ENCODE measurements around the gene NKIRAS2.
"Not testable (repeated sequence)": the region's sequence is repeated elsewhere in the genome, so short reads cannot be mapped to it uniquely, and the experiment has no call there.

NKIRAS2 gene

DNA sequence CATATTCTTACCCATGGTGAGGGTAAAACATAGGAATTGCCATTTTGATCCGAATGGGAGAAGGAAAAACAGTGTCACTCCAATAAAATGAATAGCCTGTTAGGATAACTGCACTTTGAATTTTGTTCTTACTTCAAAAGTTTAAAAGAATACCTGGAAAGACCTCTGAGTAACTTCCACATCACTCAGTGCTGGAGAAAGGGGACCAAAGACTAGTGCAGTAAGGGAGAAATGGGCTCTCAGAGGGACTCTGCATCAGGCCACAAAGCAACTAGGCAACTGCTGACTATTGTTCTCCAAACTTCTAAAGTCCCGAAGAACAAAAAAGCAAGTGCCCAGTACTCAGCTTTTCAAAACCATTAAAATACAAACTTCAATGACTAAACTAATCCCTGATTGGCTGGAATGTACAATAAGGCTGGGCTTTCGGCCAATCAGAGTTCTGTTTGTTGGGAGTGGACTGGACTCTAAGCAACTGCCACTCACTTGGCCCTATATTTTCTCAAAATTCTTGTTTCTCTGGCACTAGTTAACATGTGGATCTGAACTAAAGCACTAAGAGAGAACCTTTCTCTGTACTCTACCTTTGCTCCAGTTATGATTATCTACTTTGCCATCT lies 8.9 kb upstream of the NKIRAS2 start:
- FAIRE-seq (no peak), DNase-seq (ENCODE audit: insufficient read length, low spot score) (peak; percentile 51)
- TF ChIP-seq POLR2A (IDR thresholded peaks at IDR 0.05; ENCODE audit: low read depth, low read length): no peak

DNA sequence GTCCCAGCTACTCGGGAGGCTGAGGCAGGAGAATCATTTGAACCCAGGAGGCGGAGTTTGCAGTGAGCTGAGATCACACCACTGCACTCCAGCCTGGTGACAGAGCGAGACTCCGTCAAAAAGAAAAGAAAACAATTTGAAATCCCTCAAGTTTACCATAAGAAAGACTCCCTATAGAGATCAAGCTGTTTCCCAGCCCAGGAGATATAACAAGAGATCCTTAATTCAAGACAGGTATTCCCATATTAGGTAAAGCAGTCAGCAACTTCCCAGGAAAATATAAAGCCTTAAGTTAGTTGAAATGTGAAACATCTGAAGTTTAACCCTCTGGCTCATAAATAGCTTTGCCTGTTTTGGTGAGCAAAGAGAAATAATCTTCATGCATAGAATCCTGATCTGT lies 7.5 kb upstream of the NKIRAS2 start:
- not testable (repeated sequence) for DNase-seq (ENCODE audit: insufficient read length, low spot score); FAIRE-seq

DNA sequence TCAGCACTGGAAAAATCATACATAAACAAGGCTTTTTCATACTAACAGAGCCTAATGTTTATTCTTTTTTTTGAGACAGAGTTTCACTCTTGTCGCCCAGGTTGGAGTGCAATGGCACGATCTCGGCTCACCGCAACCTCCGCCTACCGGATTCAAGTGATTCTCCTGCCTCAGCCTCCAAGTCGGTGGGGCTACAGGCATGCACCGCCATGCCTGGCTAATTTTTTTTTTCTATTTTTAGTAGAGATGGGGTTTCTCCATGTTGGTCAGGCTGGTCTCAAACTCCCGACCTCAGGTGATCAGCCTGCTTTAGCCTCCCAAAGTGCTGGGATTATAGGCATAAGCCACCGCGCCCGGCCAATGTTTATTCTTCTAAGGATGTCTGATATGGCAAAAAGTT lies 6.2 kb upstream of the NKIRAS2 start:
- not testable (repeated sequence) for DNase-seq (ENCODE audit: insufficient read length, low spot score); FAIRE-seq

DNA sequence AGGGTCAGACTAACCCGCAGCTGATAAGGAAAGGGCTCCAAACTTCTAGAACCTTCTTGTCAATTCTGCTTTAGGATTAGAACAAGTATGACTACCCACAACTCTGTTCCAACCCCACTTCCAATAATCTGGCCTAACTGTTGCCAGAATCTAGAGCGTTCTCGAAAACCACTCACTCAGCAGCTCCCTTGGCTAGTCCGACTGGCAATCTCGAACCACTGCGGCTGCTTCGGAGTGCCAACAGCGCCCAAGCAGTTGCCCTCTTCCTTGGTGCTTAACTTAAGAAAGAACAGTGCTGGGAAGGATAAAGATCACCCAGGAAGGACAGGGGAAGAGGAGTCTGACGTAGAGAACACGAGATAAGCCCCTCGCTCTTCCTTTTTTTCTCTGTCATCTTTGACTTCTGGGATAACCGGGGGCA lies 3.5 kb upstream of the NKIRAS2 start:
- FAIRE-seq (no peak), DNase-seq (ENCODE audit: insufficient read length, low spot score) (no peak)
- no peak for TF ChIP-seq POLR2A (IDR thresholded peaks at IDR 0.05; ENCODE audit: low read depth, low read length)

DNA sequence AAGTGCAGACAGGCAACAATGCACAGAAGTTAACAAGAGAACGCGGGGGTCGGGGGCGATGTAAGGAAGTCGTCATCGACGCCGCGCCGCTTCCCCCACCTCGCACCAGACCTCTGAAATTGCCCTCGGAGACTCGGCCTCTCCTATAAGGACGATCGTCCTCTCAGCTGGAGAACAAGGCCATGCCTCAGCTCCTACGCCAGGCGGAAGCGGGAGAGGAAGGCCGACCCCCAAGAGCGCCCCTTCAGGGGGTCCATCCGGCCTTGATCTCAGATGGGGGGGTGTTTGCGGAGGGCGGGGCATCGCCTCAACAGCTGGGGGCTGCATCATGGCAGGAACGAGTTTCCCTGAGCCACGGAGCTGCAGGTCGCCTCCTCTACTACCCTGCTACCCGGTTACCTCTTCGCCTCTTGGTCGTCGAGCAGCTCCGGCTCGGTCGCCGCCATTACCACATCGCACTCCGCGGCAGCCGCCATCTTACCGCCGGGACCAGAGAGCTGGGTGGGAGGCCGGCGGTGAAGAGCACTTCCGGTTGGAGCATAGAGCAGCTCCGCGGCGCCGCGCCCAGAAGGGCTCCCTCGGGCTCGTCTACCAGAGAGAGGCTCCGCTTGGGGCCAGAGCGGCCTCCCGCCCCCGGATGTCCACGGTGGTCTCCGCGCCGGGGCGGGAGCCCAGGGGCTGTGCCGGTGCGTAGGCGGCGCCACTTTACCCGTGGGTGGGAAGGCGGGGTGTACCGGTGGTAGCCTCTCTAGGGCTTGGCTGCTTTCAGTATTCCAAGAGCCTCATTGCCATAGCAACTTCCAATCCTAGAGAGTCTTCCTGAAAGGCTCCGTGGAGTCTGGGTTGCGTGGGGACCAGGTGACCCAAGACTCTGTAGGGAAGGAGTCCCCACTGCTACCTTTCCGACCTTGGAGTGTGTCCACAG lies 2.7 kb upstream of the NKIRAS2 start, which contains the start of gene DNAJC7:
DNAJC7 (minus strand) TSS at position 499 of the 925 bp plus-strand sequence; CDS start at position 476, 23 bp downstream.
- DNase-seq (ENCODE audit: insufficient read length, low spot score) (peak; percentile 79), FAIRE-seq (no peak)

DNA sequence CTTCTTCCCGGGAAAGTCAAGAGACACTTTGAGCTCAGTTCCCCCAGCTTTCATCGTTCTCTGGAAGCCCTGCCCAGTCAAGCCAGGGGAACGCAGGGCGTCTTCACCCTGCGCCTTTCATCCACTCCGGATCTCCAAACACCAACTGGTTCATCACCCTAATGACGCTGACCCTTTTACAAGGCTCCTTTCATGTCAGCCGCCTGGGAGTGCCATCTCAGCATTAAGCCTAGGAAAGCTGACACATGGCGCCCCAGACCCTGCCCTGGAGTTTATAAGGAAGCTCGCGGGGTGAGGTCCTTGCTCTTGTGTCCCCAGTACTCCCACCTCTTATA lies 2.1 kb upstream of the NKIRAS2 start:
- no peak for DNase-seq (ENCODE audit: insufficient read length, low spot score)
- no peak for FAIRE-seq

More for the DNA sequence above, 2.7 kb upstream of the NKIRAS2 start, which contains the start of gene DNAJC7:
- peak; percentile 79 for TF ChIP-seq POLR2A (IDR thresholded peaks at IDR 0.05; ENCODE audit: low read depth, low read length)

DNA sequence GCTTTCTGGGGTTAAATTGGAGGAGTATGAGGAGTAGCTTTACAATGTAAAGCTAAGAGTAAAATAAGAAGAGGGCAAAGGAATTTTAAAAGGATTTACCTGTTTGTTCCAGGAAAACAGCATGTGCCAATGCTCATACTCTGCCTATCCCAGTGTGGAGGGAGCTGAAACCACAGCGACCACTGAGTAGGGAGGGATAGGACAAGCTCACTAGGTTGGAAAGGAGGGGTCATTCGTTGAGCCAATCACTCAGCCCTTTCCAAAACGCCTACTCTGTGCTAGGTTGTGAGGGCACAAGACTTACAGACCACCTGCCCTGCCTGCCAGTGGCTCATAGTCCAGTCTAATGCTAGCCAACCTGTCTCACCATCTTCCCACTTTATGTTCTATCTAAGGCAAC lies 1.6 kb upstream of the NKIRAS2 start:
- DNase-seq (ENCODE audit: insufficient read length, low spot score): no peak

More for the DNA sequence above, 2.1 kb upstream of the NKIRAS2 start:
- no peak for TF ChIP-seq POLR2A (IDR thresholded peaks at IDR 0.05; ENCODE audit: low read depth, low read length)

DNA sequence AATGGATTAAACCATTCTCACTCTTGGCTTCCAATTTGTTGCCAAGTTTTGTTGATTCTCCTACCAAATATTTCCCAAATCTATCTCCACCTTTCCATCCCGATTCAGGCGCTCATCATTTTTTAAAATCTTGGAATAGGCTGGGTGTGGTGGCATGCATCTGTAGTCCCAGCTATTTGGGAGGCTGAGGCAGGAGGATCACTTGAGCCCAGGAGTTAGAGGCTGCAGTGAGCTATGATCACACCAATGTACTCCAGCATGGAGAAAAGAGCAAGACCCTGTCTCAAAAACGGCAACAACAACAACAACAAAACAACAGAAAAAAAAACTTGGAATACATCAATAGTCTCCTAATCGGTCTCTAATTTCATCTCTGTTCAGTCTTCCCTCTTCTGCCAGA lies 902 bp upstream of the NKIRAS2 start:
- no peak for TF ChIP-seq POLR2A (IDR thresholded peaks at IDR 0.05; ENCODE audit: low read depth, low read length)
- FAIRE-seq (no peak), DNase-seq (ENCODE audit: insufficient read length, low spot score) (no peak)

More for the DNA sequence above, 1.6 kb upstream of the NKIRAS2 start:
- no peak for TF ChIP-seq POLR2A (IDR thresholded peaks at IDR 0.05; ENCODE audit: low read depth, low read length)
- FAIRE-seq: no peak

DNA sequence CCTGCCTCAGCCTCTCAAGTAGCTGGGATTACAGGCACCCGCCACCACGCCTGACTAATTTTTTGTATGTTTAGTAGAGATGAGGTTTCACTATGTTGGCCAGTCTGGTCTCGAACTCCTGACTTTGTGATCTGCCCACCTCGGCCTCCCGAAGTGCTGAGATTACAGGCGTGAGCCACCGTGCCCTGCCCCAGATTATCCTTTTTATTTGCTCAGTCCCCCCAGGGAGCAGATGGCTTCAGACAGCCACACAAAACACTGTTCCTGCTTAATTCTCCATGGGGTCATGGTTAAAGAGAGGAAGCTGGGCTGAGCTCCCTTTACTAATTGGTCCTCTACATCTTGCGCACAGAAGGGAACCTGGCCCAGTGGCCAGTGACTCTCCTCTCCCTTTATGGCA lies 955 bp downstream of the NKIRAS2 start:
- not testable (repeated sequence) for FAIRE-seq; DNase-seq (ENCODE audit: insufficient read length, low spot score)

DNA sequence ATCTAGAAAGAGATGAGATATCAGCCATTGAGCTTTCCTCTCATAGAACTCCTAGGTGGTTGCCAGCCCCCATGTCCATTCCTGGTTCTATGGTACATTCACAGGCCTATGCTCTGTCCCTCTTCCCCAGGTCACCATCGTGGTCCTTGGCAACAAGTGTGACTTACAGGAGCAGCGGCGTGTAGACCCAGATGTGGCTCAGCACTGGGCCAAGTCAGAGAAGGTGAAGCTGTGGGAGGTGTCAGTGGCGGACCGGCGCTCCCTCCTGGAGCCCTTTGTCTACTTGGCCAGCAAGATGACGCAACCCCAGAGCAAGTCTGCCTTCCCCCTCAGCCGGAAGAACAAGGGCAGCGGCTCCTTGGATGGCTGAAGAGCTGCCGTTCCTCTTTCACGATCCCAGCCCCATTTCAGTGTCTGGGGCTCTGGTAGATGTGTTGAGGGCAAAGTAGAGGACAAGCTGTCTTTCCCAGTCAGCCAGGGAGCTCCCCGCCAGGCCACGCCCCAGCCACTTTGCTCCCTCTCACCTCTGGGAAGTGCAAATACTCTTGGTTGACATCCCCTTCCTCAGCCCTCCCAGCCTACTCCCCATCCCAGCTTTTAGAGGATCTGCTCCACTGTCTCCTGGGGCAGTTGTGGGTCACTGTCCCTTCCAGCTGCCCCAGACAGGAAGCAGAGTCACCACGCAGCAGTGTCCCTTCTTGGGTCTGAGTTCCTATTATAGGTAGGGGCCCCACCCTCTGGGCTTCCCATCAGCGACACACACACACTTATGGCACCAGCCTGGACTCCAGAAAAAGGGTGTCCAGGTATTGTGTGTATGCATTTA lies 3.8 kb downstream of the NKIRAS2 start:
- TF ChIP-seq POLR2A (IDR thresholded peaks at IDR 0.05; ENCODE audit: low read depth, low read length): no peak
- DNase-seq (ENCODE audit: insufficient read length, low spot score) (no peak), FAIRE-seq (no peak)

DNA sequence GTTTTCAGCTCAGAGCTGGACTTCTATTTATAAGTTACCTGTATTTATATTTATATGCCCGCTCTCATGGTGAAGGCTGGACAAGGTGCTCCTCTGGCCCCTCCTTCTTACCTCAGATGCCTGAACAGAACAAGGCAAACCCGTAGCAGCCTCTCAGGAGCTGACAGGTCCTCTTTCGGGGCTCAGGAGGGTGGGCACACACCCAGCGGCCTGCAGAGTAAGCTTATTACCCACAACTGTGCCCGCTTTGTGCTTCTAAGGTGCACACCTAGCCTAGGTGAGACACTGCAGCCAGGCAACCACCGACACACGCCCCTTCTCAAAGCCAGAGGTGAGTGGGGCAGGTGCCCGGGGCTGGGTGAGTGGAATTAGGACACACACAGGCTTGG lies 5.3 kb downstream of the NKIRAS2 start:
- FAIRE-seq: no peak
- TF ChIP-seq POLR2A (IDR thresholded peaks at IDR 0.05; ENCODE audit: low read depth, low read length): no peak
- no peak for DNase-seq (ENCODE audit: insufficient read length, low spot score)

DNA sequence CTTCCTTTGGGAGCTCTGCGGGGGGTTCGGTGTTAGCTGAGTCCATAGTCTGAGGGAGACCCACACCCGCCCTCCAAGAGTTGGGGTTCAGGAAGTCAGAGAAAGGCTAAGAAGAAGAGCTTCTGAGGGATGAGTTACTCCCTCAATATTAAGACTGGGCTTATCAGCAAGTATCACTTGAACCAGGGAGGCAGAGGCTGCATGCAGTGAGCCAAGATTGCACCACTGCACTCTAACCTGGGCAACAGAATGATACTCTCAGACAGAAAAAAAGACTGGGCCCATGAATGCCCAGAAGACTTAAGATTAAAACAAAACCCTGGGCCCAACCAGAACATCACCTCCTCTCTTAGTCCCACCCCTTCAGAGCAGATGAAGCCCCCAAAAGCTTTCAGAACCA lies 6.0 kb downstream of the NKIRAS2 start:
- FAIRE-seq: no peak
- no peak for DNase-seq (ENCODE audit: insufficient read length, low spot score)
- no peak for TF ChIP-seq POLR2A (IDR thresholded peaks at IDR 0.05; ENCODE audit: low read depth, low read length)

DNA sequence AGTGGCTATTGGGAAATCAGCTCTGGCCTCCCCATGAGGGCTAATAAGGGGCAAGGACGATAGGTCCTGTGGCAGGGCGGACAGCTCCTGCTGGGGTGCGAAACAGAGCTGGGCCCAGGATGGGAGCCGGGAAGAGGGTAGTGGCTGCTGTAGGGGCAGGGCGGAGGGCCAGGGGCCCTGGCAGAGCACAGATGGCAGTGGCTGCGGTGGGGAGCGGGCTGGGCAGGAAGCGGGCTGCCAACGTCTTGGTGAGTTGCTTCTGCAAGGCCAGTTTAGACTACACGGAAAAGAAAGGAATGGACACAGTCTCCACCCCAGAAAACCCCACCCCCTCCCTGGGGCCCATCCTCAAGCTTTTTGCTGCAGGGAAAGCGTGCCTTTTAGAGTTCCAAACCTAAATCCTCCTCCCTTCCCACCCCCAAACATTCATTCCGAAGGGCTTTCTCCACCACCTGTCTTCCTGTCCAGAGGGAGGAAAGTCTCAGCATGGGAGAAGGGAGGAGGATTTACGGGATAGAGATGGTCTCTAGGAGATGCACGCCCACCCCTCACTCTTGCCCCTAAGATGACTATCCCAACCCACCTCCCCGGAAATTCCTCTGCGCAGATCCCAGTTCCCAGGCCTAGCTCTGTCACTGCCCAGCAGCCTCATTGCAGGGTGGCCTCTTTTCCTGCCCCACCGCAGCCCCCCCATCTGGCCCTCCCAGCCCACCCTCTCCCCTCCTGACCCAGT lies 7.1 kb downstream of the NKIRAS2 start:
- no peak for FAIRE-seq
- DNase-seq (ENCODE audit: insufficient read length, low spot score): no peak
- no peak for TF ChIP-seq POLR2A (IDR thresholded peaks at IDR 0.05; ENCODE audit: low read depth, low read length)

DNA sequence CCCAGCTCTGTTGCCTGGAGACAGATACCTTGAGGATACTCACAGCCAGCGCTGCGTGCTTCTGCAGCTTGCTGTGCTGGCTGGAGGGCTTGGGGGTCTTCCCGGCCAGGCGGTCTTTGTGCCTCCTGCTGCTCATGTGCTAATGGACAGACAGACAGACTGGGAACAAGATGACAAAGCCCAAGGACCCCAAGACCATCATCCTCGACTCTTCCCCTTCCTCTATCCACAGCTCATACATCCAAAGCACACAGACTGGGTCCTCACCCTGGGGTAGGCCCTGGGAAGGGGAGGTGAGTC lies 7.7 kb downstream of the NKIRAS2 start:
- FAIRE-seq (no peak), DNase-seq (ENCODE audit: insufficient read length, low spot score) (no peak)
- no peak for TF ChIP-seq POLR2A (IDR thresholded peaks at IDR 0.05; ENCODE audit: low read depth, low read length)
